ENCODE results near the gene ST6GALNAC5.
A peak's percentile ranks its signal among the peaks of the same experiment; 100 is the strongest.
"Not testable (repeated sequence)": the region's sequence is repeated elsewhere in the genome, so short reads cannot be mapped to it uniquely, and the experiment has no call there.

ST6GALNAC5 gene

GRCh38 chr1:76872944-76873343, 5.7 kb downstream of the ST6GALNAC5 start:
- no peak for DNase-seq (ENCODE audit: low read depth)
- TF ChIP-seq CTCF (conservative IDR thresholded peaks at IDR 0.05; ENCODE audit: low read depth, low read length), result no peak
- H3K4me3 ChIP-seq (ENCODE audit: low read length), result no peak overlapping the region

- H3K4me3 ChIP-seq (ENCODE audit: low read length), result no peak overlapping the region
- no peak for DNase-seq (ENCODE audit: low read depth)
- no peak for TF ChIP-seq CTCF (conservative IDR thresholded peaks at IDR 0.05; ENCODE audit: low read depth, low read length)
These were observed 9.5 kb downstream of the ST6GALNAC5 start for GRCh38 chr1:76876655-76877395.

- not testable (repeated sequence) for H3K4me3 ChIP-seq (ENCODE audit: low read length); DNase-seq (ENCODE audit: low read depth)
These were observed 11.7 kb downstream of the ST6GALNAC5 start for GRCh38 chr1:76879014-76879413.

- TF ChIP-seq CTCF (conservative IDR thresholded peaks at IDR 0.05; ENCODE audit: low read depth, low read length), result no peak
- no peak overlapping the region for H3K4me3 ChIP-seq (ENCODE audit: low read length)
- no peak for DNase-seq (ENCODE audit: low read depth)
These were observed 14.5 kb downstream of the ST6GALNAC5 start for GRCh38 chr1:76881762-76882161.

GRCh38 chr1:76891931-76892622, 24.8 kb downstream of the ST6GALNAC5 start:
- no peak overlapping the region for H3K4me3 ChIP-seq (ENCODE audit: low read length)
- no peak for DNase-seq (ENCODE audit: low read depth)
- TF ChIP-seq CTCF (conservative IDR thresholded peaks at IDR 0.05; ENCODE audit: low read depth, low read length), result no peak

- no peak overlapping the region for H3K4me3 ChIP-seq (ENCODE audit: low read length)
- no peak for DNase-seq (ENCODE audit: low read depth)
- no peak for TF ChIP-seq CTCF (conservative IDR thresholded peaks at IDR 0.05; ENCODE audit: low read depth, low read length)
These were observed 25.4 kb downstream of the ST6GALNAC5 start for GRCh38 chr1:76892675-76893074.

GRCh38 chr1:76901158-76901767, 34.0 kb downstream of the ST6GALNAC5 start:
- TF ChIP-seq CTCF (conservative IDR thresholded peaks at IDR 0.05; ENCODE audit: low read depth, low read length), result peak; percentile 94
- DNase-seq (ENCODE audit: low read depth), result no peak
- no peak overlapping the region for H3K4me3 ChIP-seq (ENCODE audit: low read length)

Measured in retinal pigment epithelial cell (primary cell).